RWPE2 (cell line): ENCODE results near the gene SEMA3A.

Source experiments
- ATAC-seq: fragments of 200-7000 bp; cut with Tn5 transposase; 3 replicates; pipeline ENCODE4 v1.9.1; 2021; ENCODE audit warnings: low read depth
- DNase-seq: peaks from one replicate; pipeline ENCODE4 v3.0.0-alpha.2; 2020; ENCODE audit warnings: low spot score
- H3K27ac ChIP-seq: fragments of 450-650 bp; 2 replicates; pipeline ENCODE4 v1.5.1; 2017; ENCODE audit warnings: mild to moderate bottlenecking; ENCODE audit not compliant: poor library complexity, severe bottlenecking
- H3K27me3 ChIP-seq: fragments of 250-450 bp; sonication (Bioruptor Pico); 2 replicates; pipeline ENCODE4 v1.5.1; 2021; ENCODE audit warnings: mild to moderate bottlenecking, moderate library complexity; ENCODE audit not compliant: insufficient read depth, poor library complexity, severe bottlenecking
- H3K36me3 ChIP-seq: fragments of 250-450 bp; sonication (Bioruptor Pico); 2 replicates; pipeline ENCODE4 v1.5.1; 2020; ENCODE audit warnings: low read depth, mild to moderate bottlenecking, moderate library complexity
- H3K4me1 ChIP-seq: fragments of 250-450 bp; sonication (Bioruptor Pico); 2 replicates; pipeline ENCODE4 v1.5.1; 2021; ENCODE audit warnings: mild to moderate bottlenecking, moderate library complexity; ENCODE audit not compliant: insufficient read depth, poor library complexity, severe bottlenecking
- H3K4me3 ChIP-seq: fragments of 250-450 bp; sonication (Bioruptor Pico); 2 replicates; pipeline ENCODE4 v1.5.1; 2021; ENCODE audit warnings: mild to moderate bottlenecking, moderate library complexity; ENCODE audit not compliant: severe bottlenecking
- H3K9me3 ChIP-seq: fragments of 250-450 bp; sonication (Bioruptor Pico); 2 replicates; pipeline ENCODE4 v1.5.1; 2021; ENCODE audit warnings: mild to moderate bottlenecking, moderate library complexity; ENCODE audit not compliant: severe bottlenecking
- TF ChIP-seq, protein P1 (sequence below): fragments of 450-650 bp; IDR thresholded peaks from one replicate; pipeline ENCODE4 v1.5.1; 2017; ENCODE audit warnings: mild to moderate bottlenecking, moderate library complexity; ENCODE audit not compliant: poor library complexity, severe bottlenecking

The SEMA3A gene

GRCh38 chr7:84091318-84091717 lies 103.3 kb downstream of the SEMA3A start:
- ATAC-seq (0 out of 3 replicates have a peak, but pooled peaks have one; percentile 33), DNase-seq (no peak)
- no peaks in the 10 kb centered on the region for H3K27me3 ChIP-seq
- TF ChIP-seq, protein P1, sequence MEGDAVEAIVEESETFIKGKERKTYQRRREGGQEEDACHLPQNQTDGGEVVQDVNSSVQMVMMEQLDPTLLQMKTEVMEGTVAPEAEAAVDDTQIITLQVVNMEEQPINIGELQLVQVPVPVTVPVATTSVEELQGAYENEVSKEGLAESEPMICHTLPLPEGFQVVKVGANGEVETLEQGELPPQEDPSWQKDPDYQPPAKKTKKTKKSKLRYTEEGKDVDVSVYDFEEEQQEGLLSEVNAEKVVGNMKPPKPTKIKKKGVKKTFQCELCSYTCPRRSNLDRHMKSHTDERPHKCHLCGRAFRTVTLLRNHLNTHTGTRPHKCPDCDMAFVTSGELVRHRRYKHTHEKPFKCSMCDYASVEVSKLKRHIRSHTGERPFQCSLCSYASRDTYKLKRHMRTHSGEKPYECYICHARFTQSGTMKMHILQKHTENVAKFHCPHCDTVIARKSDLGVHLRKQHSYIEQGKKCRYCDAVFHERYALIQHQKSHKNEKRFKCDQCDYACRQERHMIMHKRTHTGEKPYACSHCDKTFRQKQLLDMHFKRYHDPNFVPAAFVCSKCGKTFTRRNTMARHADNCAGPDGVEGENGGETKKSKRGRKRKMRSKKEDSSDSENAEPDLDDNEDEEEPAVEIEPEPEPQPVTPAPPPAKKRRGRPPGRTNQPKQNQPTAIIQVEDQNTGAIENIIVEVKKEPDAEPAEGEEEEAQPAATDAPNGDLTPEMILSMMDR: no peak
- H3K9me3 ChIP-seq: no peaks in the 10 kb centered on the region
- no peaks in the 10 kb centered on the region for H3K36me3 ChIP-seq
- no peak overlapping the region for H3K4me3 ChIP-seq
- H3K27ac ChIP-seq: peak overlapping the region; percentile 48
- peaks cover 37% of the 10 kb centered on the region for H3K4me1 ChIP-seq

DNA sequence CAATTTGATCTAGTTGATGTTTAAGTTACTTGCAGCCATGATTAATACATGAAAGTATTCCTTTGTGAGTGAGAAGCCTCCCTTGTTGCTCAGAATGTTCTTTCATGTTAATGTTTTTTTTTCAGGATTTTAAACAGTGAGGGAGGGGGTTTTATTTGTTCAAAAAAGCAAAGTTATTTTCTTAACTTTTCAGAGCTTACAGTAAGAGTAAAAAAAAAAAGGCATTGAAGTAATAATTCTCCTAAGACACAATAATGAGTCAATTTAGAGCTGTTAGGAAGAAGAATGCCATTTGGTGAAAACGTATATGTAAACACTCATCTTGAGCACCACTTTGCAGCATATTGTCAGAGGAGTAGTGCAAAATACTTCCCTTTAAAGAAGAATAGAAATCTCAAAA lies 105.8 kb downstream of the SEMA3A start:
- no peak overlapping the region for H3K4me3 ChIP-seq
- ATAC-seq (peak; percentile 65; the same call in 2 of the 3 replicates), DNase-seq (no peak)
- H3K36me3 ChIP-seq: no peaks in the 10 kb centered on the region
- H3K27ac ChIP-seq: peak overlapping the region; percentile 51
- TF ChIP-seq, protein P1: no peak
- H3K27me3 ChIP-seq: no peaks in the 10 kb centered on the region
- H3K4me1 ChIP-seq: peaks cover 53% of the 10 kb centered on the region
- H3K9me3 ChIP-seq: no peaks in the 10 kb centered on the region

GRCh38 chr7:84085998-84086397 lies 108.6 kb downstream of the SEMA3A start:
- Histone ChIP-seq H3K27ac (peak overlapping the region; percentile 38), H3K9me3 (no peaks in the 10 kb centered on the region), H3K4me1 (peaks cover 41% of the 10 kb centered on the region), H3K4me3 (no peak overlapping the region), H3K36me3 (no peaks in the 10 kb centered on the region), H3K27me3 (no peaks in the 10 kb centered on the region)
- no peak for DNase-seq
- ATAC-seq: no peak
- TF ChIP-seq, protein P1: no peak

- Histone ChIP-seq H3K4me1 (peaks cover 37% of the 10 kb centered on the region), H3K4me3 (no peak overlapping the region), H3K36me3 (no peaks in the 10 kb centered on the region), H3K27ac (peak overlapping the region; percentile 38), H3K27me3 (no peaks in the 10 kb centered on the region), H3K9me3 (no peaks in the 10 kb centered on the region)
- ATAC-seq (peak; percentile 67; the same call in 2 of the 3 replicates), DNase-seq (no peak)
- TF ChIP-seq, protein P1: no peak
Observed at GRCh38 chr7:84085147-84085546, 109.4 kb downstream of the SEMA3A start.

GRCh38 chr7:84083846-84084245 lies 110.7 kb downstream of the SEMA3A start:
- Histone ChIP-seq H3K36me3 (no peaks in the 10 kb centered on the region), H3K27ac (no peak overlapping the region), H3K9me3 (no peaks in the 10 kb centered on the region), H3K4me1 (peaks cover 28% of the 10 kb centered on the region), H3K4me3 (no peak overlapping the region), H3K27me3 (no peaks in the 10 kb centered on the region)
- DNase-seq: no peak
- TF ChIP-seq, protein P1: no peak
- no peak for ATAC-seq
